Neutrophil (primary cell): ENCODE data around the gene ATP11A.

Source experiments
- H3K27ac ChIP-seq: fragments of 200-600 bp; sonication (generic); 2 replicates; pipeline ENCODE4 v1.5.1; 2016; ENCODE audit warnings: mild to moderate bottlenecking, moderate library complexity
- H3K27me3 ChIP-seq: fragments of 200-600 bp; sonication (generic); 2 replicates; pipeline ENCODE4 v1.6.0; 2016; ENCODE audit warnings: mild to moderate bottlenecking
- H3K36me3 ChIP-seq: fragments of 200-600 bp; sonication (generic); 2 replicates; pipeline ENCODE4 v1.5.1; 2017
- H3K4me1 ChIP-seq, 2 experiments: fragments of 200-600 bp in 1 of 2; sonication (generic) in 1 of 2; 1 replicate in 1 of 2; 2 replicates in 1 of 2; pipeline versions ENCODE4 v1.5.1 to v1.6.1; 2013 to 2016; ENCODE audit warnings: low read depth in 1 of 2, low read length in 1 of 2, mild to moderate bottlenecking in 1 of 2, moderate library complexity in 1 of 2; ENCODE audit not compliant: control insufficient read depth in 1 of 2, insufficient read depth in 1 of 2
- H3K4me3 ChIP-seq, 2 experiments: fragments of 200-600 bp in 1 of 2; sonication (generic) in 1 of 2; 1 replicate in 1 of 2; 2 replicates in 1 of 2; pipeline ENCODE4 v1.5.1; 2013 to 2016; ENCODE audit warnings: low read depth in 1 of 2, low read length in 1 of 2, mild to moderate bottlenecking in 1 of 2, moderate library complexity in 1 of 2
- H3K9me3 ChIP-seq: fragments of 200-600 bp; sonication (generic); 2 replicates; pipeline ENCODE4 v1.5.1; 2016
- CTCF ChIP-seq: fragments of 200-600 bp; sonication (generic); IDR thresholded peaks from 2 replicates; pipeline ENCODE4 v1.5.1; 2016; ENCODE audit warnings: antibody characterized with exemption

Gene ATP11A

GRCh38 chr13:112867301-112867711, 177.5 kb downstream of the ATP11A start:
- no peak overlapping the region for H3K4me3 ChIP-seq
- H3K36me3 ChIP-seq = peaks cover 99% of the 10 kb centered on the region
- TF ChIP-seq CTCF = no peak
- H3K4me1 ChIP-seq = peaks cover 6 to 8% of the 10 kb centered on the region in 2 experiments
- H3K27ac ChIP-seq = no peak overlapping the region
- no peaks in the 10 kb centered on the region for H3K9me3 ChIP-seq
- H3K27me3 ChIP-seq = no peaks in the 10 kb centered on the region

- H3K27me3 ChIP-seq = no peaks in the 10 kb centered on the region
- H3K4me3 ChIP-seq = no peak overlapping the region
- TF ChIP-seq CTCF = no peak
- H3K4me1 ChIP-seq = peaks cover 15 to 16% of the 10 kb centered on the region in 2 experiments
- H3K27ac ChIP-seq = no peak overlapping the region
- peaks cover 90% of the 10 kb centered on the region for H3K36me3 ChIP-seq
- H3K9me3 ChIP-seq = no peaks in the 10 kb centered on the region
These were observed 178.5 kb downstream of the ATP11A start for GRCh38 chr13:112868308-112868707.

- H3K36me3 ChIP-seq = peaks cover 84% of the 10 kb centered on the region
- peak overlapping the region; percentile 50 for H3K27ac ChIP-seq
- TF ChIP-seq CTCF = no peak
- H3K4me1 ChIP-seq = peaks cover 26 to 27% of the 10 kb centered on the region in 2 experiments
- no peaks in the 10 kb centered on the region for H3K9me3 ChIP-seq
- no peaks in the 10 kb centered on the region for H3K27me3 ChIP-seq
- H3K4me3 ChIP-seq = no peak overlapping the region
These were observed 179.6 kb downstream of the ATP11A start for GRCh38 chr13:112869202-112870050.

- Histone ChIP-seq H3K4me1 (peaks cover 31 to 33% of the 10 kb centered on the region in 2 experiments), H3K9me3 (no peaks in the 10 kb centered on the region), H3K36me3 (peaks cover 84% of the 10 kb centered on the region), H3K4me3 (no peak overlapping the region), H3K27ac (peak overlapping the region; percentile 50), H3K27me3 (no peaks in the 10 kb centered on the region)
- no peak for TF ChIP-seq CTCF
These were observed 180.2 kb downstream of the ATP11A start for GRCh38 chr13:112870051-112870331.

GRCh38 chr13:112870737-112871287, 181.0 kb downstream of the ATP11A start:
- Histone ChIP-seq H3K27me3 (no peaks in the 10 kb centered on the region), H3K4me1 (peaks cover 31 to 34% of the 10 kb centered on the region in 2 experiments), H3K4me3 (no peak overlapping the region), H3K36me3 (peaks cover 83% of the 10 kb centered on the region), H3K27ac (no peak overlapping the region), H3K9me3 (no peaks in the 10 kb centered on the region)
- no peak for TF ChIP-seq CTCF
